GM21447 (cell line): ENCODE data around the gene C18orf54.
"Not testable (repeated sequence)": the region's sequence is repeated elsewhere in the genome, so short reads cannot be mapped to it uniquely, and the experiment has no call there.

Source experiments
- ATAC-seq: cut with Tn5 transposase; IDR thresholded peaks from one replicate; pipeline ENCODE4 v1.9.1; 2021; ENCODE audit not compliant: unreplicated experiment

C18orf54 gene

DNA sequence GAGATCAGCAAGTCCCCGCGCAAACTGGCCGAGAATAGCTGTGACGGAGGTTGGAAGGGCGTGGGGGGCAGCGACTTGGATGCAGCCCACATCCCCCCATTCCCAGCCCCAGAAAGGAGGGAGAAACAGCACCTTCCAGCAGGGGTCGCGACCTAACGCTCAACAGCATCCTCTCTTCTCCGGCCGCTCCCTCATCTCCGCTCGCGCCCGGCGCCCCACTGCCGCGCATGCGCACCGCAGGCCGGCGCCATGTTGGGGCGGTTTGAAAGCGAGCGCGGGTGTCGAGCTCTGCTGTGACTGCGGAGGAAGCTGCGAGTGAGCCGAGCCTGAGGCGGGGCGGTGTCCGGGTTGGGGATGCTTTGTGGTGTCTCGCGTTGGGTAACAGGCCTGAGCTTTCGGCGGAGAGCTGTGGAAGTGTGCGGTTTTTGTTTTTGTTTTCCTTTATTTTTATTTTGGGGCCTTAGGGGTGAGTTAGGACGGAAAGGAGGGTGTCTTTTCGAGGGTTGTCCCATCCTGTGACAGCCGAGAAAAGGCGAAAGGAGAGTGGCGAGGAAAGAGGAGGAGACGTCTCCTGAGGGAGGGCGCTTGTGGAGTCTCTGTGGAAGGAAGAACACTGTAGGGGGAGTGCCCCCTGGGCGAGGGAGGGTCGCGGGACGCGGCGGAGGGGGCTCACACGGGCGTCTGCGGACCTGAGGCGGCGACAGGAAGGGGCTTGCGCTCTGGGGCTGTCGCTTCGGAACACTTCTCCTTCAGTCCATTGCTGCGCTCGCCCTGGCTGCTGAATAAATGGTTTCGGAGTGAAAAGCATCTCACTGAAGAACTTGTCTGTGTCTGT lies at the start of gene C18orf54, which contains the start of gene STARD6:
TSS of gene C18orf54 (plus strand) at position 247 of the 835 bp plus-strand sequence. CDS start 2,667 bp downstream, outside the sequence.
TSS of gene STARD6 (minus strand) at position 199 of the 835 bp plus-strand sequence. CDS start 3,285 bp downstream, outside the sequence.
- peak; percentile 93 for ATAC-seq

DNA sequence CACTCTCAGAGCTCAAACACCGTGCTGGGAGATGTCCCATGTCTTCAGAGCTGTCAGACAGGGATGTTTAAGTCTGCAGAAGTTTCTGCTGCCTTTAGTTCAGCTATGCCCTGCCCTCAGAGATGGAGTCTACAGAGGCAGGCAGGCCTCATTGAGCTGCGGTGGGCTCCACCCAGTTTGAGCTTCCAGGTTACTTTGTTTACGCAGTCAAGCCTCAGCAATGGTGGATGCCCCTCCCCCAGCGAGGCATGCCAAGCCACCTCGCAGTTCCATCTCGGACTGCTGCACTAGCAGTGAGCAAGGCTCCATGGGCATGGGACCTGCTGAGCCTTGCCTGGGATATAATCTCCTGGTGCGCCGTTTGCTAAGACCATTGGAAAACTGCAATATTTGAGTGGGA lies 48.1 kb upstream of the C18orf54 start:
- not testable (repeated sequence) for ATAC-seq

DNA sequence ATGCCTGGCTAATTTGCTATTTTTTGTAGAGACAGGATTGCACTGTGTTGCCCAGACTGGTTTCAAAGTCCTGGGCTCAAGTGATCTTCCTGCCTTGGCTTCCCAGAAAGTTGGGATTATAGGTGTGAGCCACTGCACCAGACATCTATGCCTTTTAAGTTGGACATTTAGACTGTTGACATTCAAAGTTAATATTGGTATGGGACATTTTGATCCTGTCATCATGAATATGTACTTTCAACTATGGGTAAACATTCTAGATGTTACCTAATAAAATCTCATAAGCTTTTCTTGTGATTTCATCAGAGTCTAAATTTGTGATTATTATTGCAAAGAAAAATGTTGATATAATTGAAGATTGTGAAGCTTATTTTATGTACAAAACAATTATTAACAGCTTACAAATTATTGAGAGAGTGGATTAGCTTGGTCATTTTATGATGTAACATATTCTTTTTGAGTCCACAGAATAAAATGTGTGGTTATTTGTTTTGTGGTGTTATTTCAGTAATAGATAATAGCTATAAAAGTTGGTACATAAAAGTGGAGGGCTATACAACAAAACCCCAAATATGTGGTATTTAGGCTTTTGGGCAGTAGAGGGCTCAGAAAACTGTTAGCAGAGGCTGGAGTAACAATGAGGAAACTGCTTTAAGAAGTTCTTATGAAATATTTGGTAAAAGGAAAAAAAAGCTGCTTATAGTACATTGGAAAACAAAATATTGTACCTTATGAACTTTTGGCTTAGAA lies 41.5 kb upstream of the C18orf54 start:
- no peak for ATAC-seq

- no peak for ATAC-seq
Measured at GRCh38 chr18:54323561-54323960, 34.1 kb upstream of the C18orf54 start.

GRCh38 chr18:54323970-54324369 lies 33.7 kb upstream of the C18orf54 start:
- ATAC-seq = no peak

DNA sequence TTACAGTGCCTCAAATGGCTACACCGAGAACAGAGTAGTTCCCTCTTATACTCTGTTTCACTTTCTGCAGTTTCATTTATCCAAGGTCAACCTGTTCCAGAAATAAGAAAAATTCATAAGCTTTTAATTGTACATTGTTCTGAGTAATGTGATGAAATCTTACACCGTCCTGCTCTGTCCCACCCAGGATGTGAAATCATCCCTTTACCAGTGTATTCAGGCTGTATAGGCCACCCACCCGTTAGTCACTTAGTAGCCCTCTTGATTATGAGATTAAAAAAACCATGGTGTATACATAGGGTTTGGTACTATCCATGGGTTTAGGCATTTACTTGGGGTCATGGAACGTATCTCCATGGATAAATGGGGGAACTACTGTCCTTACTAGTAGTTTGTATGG lies 29.9 kb upstream of the C18orf54 start:
- no peak for ATAC-seq

- no peak for ATAC-seq
Measured at GRCh38 chr18:54329787-54330186, 27.9 kb upstream of the C18orf54 start.

DNA sequence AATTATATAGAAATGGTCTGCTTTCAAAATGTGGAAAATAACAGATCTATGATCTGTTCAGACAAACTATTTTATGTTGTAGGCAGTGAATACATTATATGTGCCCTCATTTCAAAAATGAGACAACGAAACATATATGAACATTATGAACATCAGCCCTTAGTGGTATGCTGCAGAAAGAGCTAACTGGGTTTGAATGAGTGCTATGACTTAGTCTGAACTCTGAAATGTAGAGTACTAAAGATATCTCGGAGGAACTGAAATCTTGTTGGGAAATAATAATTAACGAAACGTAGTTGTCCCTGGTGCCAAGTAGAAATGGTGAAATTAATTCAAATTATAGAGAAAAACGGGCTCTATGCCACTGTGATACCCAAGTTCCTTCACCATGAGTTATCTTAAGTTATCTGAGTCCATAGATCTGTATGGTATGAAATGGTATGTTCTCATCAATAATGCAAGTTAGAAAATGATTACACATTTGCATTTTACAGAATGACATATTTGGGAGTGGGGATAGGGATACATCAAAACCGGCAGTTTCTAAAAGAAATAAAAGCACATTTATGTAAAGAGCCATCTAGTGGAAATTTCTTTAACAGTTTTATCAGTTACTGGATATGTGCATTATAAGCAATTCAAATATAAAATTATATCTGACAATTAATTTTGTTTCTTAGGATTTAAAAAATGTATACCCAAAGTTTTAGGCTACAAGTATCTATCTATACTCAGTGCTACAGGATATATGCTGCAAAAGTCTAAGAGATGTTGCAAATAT lies 26.7 kb upstream of the C18orf54 start:
- ATAC-seq = no peak

- no peak for ATAC-seq
Measured at GRCh38 chr18:54335638-54336173, 22.0 kb upstream of the C18orf54 start.

GRCh38 chr18:54338230-54338629 lies 19.5 kb upstream of the C18orf54 start:
- ATAC-seq = no peak

GRCh38 chr18:54351186-54351585 lies 6.5 kb upstream of the C18orf54 start:
- ATAC-seq = no peak

DNA sequence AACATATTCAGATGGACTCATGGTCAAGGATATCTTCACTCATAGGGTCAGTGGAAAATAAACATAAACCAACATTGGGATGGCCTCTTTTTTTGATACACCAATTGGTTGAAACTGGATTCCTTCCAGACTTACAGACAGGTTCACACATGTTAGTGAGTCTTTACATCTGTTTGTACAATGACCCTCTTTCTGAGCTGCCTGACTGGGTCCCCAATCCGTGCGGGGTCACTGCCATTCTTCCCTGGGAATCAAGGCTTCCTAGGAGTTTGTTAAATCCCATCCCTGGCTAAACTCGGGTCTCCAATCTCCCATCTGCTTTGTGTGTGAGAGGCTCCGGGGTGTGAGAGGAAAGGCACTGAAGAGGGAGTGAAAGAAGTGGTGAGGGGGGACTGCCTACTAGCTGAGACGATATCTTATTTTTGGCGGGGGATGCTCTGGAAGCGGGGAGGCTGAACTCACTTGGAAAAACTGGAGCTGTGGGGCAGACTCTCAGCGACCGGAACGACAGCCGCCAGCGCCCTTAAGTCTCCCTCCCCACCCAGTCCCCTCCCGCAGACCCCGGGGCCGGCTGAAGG lies 535 bp upstream of the C18orf54 start:
- peak; percentile 43 for ATAC-seq

GRCh38 chr18:54358495-54359040 lies 862 bp downstream of the C18orf54 start:
- peak; percentile 18 for ATAC-seq

DNA sequence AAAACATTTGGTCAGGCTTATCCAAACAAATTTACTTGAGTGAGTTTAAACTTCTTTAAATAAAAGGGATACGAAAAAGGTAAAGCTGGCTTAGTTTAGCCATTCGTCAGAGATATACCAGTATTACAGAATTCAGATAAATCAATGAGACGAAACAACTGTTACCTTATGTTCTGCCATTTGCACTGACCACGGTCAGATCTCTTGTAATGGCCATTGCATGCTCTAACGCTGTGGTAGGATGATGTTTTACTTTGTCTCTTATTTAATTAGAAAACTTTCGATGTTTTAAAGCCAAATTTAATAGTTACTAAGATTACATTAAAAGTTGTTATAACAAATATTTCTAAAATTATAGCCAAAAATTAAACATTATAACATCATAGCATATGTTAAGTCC lies 1.5 kb downstream of the C18orf54 start:
- ATAC-seq = no peak

DNA sequence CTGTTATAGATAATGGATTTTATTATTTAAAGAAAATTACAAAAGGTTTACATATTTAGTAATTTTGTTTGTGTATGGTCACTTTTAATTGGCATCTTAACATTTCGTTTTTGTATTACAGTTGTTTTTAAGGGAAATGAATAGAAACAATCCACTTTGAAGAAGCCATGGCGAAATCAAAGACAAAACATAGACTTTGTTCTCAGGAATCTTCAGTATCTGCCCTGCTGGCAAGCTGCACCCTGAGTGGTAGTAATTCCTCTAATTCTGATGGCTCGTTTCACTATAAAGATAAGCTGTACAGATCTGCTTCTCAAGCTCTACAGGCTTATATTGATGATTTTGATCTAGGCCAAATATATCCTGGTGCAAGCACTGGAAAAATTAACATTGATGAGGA lies 2.7 kb downstream of the C18orf54 start:
- no peak for ATAC-seq

DNA sequence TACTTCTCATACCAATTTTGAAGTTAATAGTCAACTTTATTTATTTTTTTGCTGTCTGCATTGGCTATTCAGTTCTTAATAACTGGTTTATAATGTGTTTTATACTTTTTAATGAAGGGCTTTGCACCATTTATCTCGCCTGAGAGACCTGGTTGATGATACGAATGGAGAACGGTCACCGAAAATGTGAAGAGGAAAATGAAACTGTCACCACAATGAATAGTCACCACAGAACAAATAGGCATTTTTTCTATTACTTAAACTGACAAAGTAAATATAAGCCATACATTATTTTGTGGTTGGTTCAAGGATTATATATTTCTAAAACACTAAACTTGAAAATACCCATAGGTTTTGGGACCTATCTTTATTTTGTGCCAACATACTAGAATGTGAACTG lies 20.4 kb downstream of the C18orf54 start:
- ATAC-seq = no peak

- ATAC-seq = no peak
Measured at GRCh38 chr18:54381640-54382039, 23.9 kb downstream of the C18orf54 start.

- no peak for ATAC-seq
Measured at GRCh38 chr18:54382076-54382475, 24.4 kb downstream of the C18orf54 start.

GRCh38 chr18:54382733-54383252 lies 25.1 kb downstream of the C18orf54 start:
- ATAC-seq = no peak

DNA sequence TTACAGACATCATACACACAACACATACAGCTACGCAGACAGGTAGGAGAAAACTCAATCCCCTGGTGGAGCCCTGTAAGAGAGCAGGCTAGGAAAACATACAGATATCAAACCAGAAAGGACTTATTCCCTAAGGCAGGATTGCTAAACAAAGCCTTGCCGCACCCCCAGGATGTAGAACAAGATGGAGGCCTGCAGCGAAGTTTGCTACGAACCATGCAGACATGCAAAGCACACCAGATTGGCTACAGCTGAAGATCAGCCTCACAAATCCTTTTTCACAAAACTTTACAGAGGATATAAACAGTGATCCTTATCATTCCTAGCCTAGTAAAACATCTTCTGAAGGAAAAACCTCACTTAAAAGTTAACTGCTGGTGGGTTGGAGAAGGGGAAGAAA lies 28.3 kb downstream of the C18orf54 start:
- no peak for ATAC-seq
